K562 (cell line): ENCODE measurements around the gene TEAD3. TPM values are rescaled to one million over a fixed set of nuclear protein-coding genes. Genes with fewer than 3 reads are reported as not detected.

Experiments
- CUX1 ChIP-seq: fragments of 200-800 bp; sonication (Bioruptor generic); IDR thresholded peaks from 2 replicates; pipeline ENCODE4 v1.6.1; 2016; ENCODE audit warnings: missing genetic modification characterization, missing compliant biosample characterization
- EGR1 ChIP-seq: fragments of 450-650 bp; conservative IDR thresholded peaks from 2 replicates; pipeline ENCODE4 v1.6.1; 2017; ENCODE audit warnings: mild to moderate bottlenecking
- ETV1 ChIP-seq: fragments of 450-650 bp; conservative IDR thresholded peaks from 2 replicates; pipeline ENCODE4 v1.6.1; 2016; ENCODE audit warnings: missing genetic modification characterization, control low read depth, low read depth, missing compliant biosample characterization
- GABPB2 ChIP-seq: fragments of 250-450 bp; sonication (Bioruptor Pico); conservative IDR thresholded peaks from 2 replicates; pipeline ENCODE4 v1.5.1; 2021; ENCODE audit warnings: mild to moderate bottlenecking
- NFE2L1 ChIP-seq: fragments of 450-650 bp; IDR thresholded peaks from 2 replicates; pipeline ENCODE4 v1.6.1; 2016; ENCODE audit warnings: missing genetic modification characterization, low read depth, mild to moderate bottlenecking, missing compliant biosample characterization, moderate library complexity, borderline replicate concordance
- PHB2 ChIP-seq: fragments of 450-650 bp; IDR thresholded peaks from 2 replicates; pipeline ENCODE4 v1.6.1; 2017; ENCODE audit warnings: low read depth
- PPARD ChIP-seq: fragments of 250-450 bp; sonication (Bioruptor Pico); IDR thresholded peaks from 2 replicates; pipeline ENCODE4 v1.8.0; 2022; ENCODE audit warnings: inconsistent platforms, mild to moderate bottlenecking, moderate library complexity
- TAF9B ChIP-seq: fragments of 450-650 bp; IDR thresholded peaks from 2 replicates; pipeline ENCODE4 v1.6.1; 2018; ENCODE audit warnings: mild to moderate bottlenecking; ENCODE audit not compliant: partially characterized antibody
- TOE1 ChIP-seq, 2 experiments: fragments of 450-650 bp in 1 of 2; sonication (generic) in 1 of 2; formaldehyde crosslinking in 1 of 2; IDR thresholded peaks; 2 replicates each; pipeline versions ENCODE4 v1.7.1 to v1.8.0; 2016 to 2022; ENCODE audit warnings: borderline replicate concordance in 2 of 2, mild to moderate bottlenecking in 2 of 2, antibody characterized with exemption in 1 of 2, inconsistent platforms in 1 of 2, low read depth in 1 of 2, missing genetic modification reagents in 1 of 2, moderate library complexity in 1 of 2
- TSHZ1 ChIP-seq: fragments of 250-450 bp; sonication (Bioruptor Pico); IDR thresholded peaks from 2 replicates; pipeline ENCODE4 v1.4.0; 2020; ENCODE audit warnings: mild to moderate bottlenecking, moderate library complexity
- ZBTB5 ChIP-seq: fragments of 450-650 bp; IDR thresholded peaks from 2 replicates; pipeline ENCODE4 v1.6.1; 2017; ENCODE audit warnings: antibody characterized with exemption
- ZNF134 ChIP-seq: fragments of 250-450 bp; sonication (Bioruptor Pico); conservative IDR thresholded peaks from 2 replicates; pipeline ENCODE4 v1.4.0; 2020
- ZNF449 ChIP-seq: fragments of 250-450 bp; sonication (Bioruptor Pico); IDR thresholded peaks from 2 replicates; pipeline ENCODE4 v1.8.0; 2022; ENCODE audit warnings: moderate library complexity, mild to moderate bottlenecking, inconsistent platforms
- ZNF583 ChIP-seq: fragments of 250-450 bp; sonication (Bioruptor Pico); IDR thresholded peaks from 2 replicates; pipeline ENCODE4 v1.4.0; 2020
- polyA plus RNA-seq, 8 experiments: library from polyadenylated mRNA; depleted of rRNA in 4 of 8; stranded (reverse) in 5 of 8; unstranded in 3 of 8; fragments of >200 nt; fragmentation: Nextera tagmentation in 2 of 8; fragmentation: Illumina TruSeq in 1 of 8; extraction: Ambion mirVana in 2 of 8; extraction: Trizol in 1 of 8; gene quantifications; 2 replicates each; pipeline versions ENCODE4 v1.2.1 to v1.2.3, GENCODE V29; 2011 to 2014; ENCODE audit warnings: inconsistent platforms in 1 of 8, missing spikeins in 1 of 8
- total RNA-seq, 7 experiments: library from RNA; depleted of rRNA in 6 of 7; stranded (reverse); fragments of >200 nt in 6 of 7; fragmentation: Illumina TruSeq in 2 of 7; extraction: Trizol in 2 of 7; gene quantifications; 2 replicates each; pipeline versions ENCODE4 v1.2.1 to v1.2.3, GENCODE V29; 2011 to 2021; ENCODE audit warnings: low replicate concordance in 1 of 7

Gene TEAD3
- total and polyA plus RNA-seq, 9 of the 15 experiments (the other 6 are each of a cell fraction or from before 2014, with no cell fraction given) = 0.63 to 13.2 (median 3.3) TPM

- TF ChIP-seq ZNF449 (0 out of 2 replicates have a peak, but pooled peaks have one; percentile 36), TSHZ1 (CRISPR knock-in tag) (no peak), ZBTB5 (no peak), TAF9B (peak; percentile 99), ZNF583 (CRISPR knock-in tag) (peak; percentile 48; the same call in 1 of the 2 replicates), PPARD (no peak), GABPB2 (CRISPR knock-in tag) (no peak), ETV1 (tag) (peak; percentile 85), TOE1 (IDR thresholded peaks at IDR 0.05; ENCODE audit: borderline replicate concordance) (peak; percentile 59; the same call in 1 of the 2 replicates), TOE1 (CRISPR knock-in tag; IDR thresholded peaks at IDR 0.05; ENCODE audit: borderline replicate concordance, low read depth) (no peak), PHB2 (no peak), NFE2L1 (tag) (no peak), ZNF134 (CRISPR knock-in tag) (no peak), EGR1 (no peak), CUX1 (CRISPR knock-in tag) (no peak)
Measured at GRCh38 chr6:35468181-35468979, 28.5 kb downstream of the TEAD3 start, which contains the start of gene RPL10A (continued).
